Measurements from ENCODE around the gene AFF3. TPM values are rescaled to one million over a fixed set of nuclear protein-coding genes. Genes with fewer than 3 reads are reported as not detected.

Gene AFF3
- total and polyA plus RNA-seq, 4 donors: 4.2 to 90.9 (median 14.6) TPM

GRCh38 chr2:99753505-99753904 lies 388.9 kb downstream of the AFF3 start:
- H3K9me3 ChIP-seq (ENCODE audit: control insufficient read depth in 4 of 4, insufficient read depth in 3 of 4, low read length in 3 of 4): no peaks in the 10 kb centered on the region
- no peak for TF ChIP-seq CTCF (IDR thresholded peaks at IDR 0.05; ENCODE audit: control extremely low read depth, extremely low read depth)
- no peaks in the 10 kb centered on the region for H3K36me3 ChIP-seq (ENCODE audit: control insufficient read depth in 4 of 4, insufficient read depth in 4 of 4, low read length in 4 of 4)
- H3K4me3 ChIP-seq: no peak overlapping the region
- ATAC-seq (ENCODE audit: insufficient read depth, low FRiP score): no peak
- H3K27me3 ChIP-seq (ENCODE audit: control insufficient read depth in 3 of 3, insufficient read depth in 3 of 3, low read length in 2 of 3): no peaks in the 10 kb centered on the region
- no peak for DNase-seq
- 80 to 84% methylated on average over 8 of the region's 8 CpGs for WGBS, 2 donors
- H3K4me1 ChIP-seq (ENCODE audit: control insufficient read depth in 5 of 5, insufficient read depth in 5 of 5, low read length in 5 of 5): peaks cover 0 to 2% (median 0%) of the 10 kb centered on the region in 5 donors
- H3K9ac ChIP-seq (ENCODE audit: insufficient read depth in 1 of 2, low read length in 2 of 2): no peak overlapping the region
- no peak overlapping the region for H3K27ac ChIP-seq (ENCODE audit: low read depth in 1 of 2, low read length in 1 of 2)

DNA sequence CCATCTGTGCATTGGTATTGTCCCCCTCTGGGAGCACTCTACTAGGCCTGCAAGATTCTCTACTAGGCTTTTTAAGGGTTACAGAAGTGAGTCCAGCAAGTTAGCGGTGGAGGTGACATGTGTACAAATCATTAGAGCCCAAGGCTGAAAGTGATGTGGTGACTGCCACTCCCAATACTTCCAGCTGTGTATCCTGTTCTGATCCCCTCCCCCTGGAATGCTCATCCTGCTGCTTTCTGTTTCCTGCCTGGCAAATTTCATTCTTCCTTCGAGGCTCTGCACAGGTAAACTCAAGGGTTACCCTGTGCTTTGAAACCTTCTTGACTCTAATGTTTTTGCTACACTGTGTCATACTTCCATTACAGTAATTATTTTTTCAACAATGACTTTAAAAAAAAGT lies 394.0 kb downstream of the AFF3 start:
- peaks cover 0 to under 1% (median 0%) of the 10 kb centered on the region in 4 donors for H3K36me3 ChIP-seq (ENCODE audit: control insufficient read depth in 4 of 4, insufficient read depth in 4 of 4, low read length in 4 of 4)
- ATAC-seq (ENCODE audit: insufficient read depth, low FRiP score) (no peak), DNase-seq (no peak)
- TF ChIP-seq CTCF (IDR thresholded peaks at IDR 0.05; ENCODE audit: control extremely low read depth, extremely low read depth): no peak
- no peak overlapping the region for H3K4me3 ChIP-seq
- H3K4me1 ChIP-seq (ENCODE audit: control insufficient read depth in 5 of 5, insufficient read depth in 5 of 5, low read length in 5 of 5): peaks cover 0 to 7% (median 0%) of the 10 kb centered on the region in 5 donors
- H3K27ac ChIP-seq (ENCODE audit: low read depth in 1 of 2, low read length in 1 of 2): no peak overlapping the region
- WGBS, 2 donors: 43 to 61% methylated on average over 2 of the region's 2 CpGs
- no peak overlapping the region for H3K9ac ChIP-seq (ENCODE audit: insufficient read depth in 1 of 2, low read length in 2 of 2)
- H3K9me3 ChIP-seq (ENCODE audit: control insufficient read depth in 4 of 4, insufficient read depth in 3 of 4, low read length in 3 of 4): no peaks in the 10 kb centered on the region
- no peaks in the 10 kb centered on the region for H3K27me3 ChIP-seq (ENCODE audit: control insufficient read depth in 3 of 3, insufficient read depth in 3 of 3, low read length in 2 of 3)

DNA sequence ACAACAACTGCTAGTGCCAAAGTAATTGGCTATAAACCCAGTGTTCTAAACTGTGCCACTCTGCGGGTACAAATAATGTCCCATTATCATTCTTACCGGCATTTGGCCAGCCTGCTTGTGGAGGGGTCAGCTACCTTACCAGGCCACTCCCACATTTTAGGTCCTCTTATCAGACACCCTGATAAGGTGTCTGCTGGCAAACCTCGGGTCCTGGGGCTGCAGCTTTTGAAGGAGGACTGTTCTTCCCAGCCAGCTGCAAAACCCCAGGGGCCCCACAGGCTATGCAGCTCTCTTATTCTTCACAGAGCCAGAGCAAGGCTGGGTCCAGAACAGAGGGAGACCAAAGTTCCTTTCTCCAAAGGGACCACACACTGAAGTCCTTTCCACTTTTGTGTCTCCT lies 394.5 kb downstream of the AFF3 start:
- WGBS, 2 donors: 73 to 86% methylated on average over 3 of the region's 3 CpGs
- H3K4me1 ChIP-seq (ENCODE audit: control insufficient read depth in 5 of 5, insufficient read depth in 5 of 5, low read length in 5 of 5): peaks cover 0 to 7% (median 0%) of the 10 kb centered on the region in 5 donors
- no peak for ATAC-seq (ENCODE audit: insufficient read depth, low FRiP score)
- no peak overlapping the region for H3K4me3 ChIP-seq
- peaks cover 0 to 5% (median 1%) of the 10 kb centered on the region in 4 donors for H3K36me3 ChIP-seq (ENCODE audit: control insufficient read depth in 4 of 4, insufficient read depth in 4 of 4, low read length in 4 of 4)
- H3K27me3 ChIP-seq (ENCODE audit: control insufficient read depth in 3 of 3, insufficient read depth in 3 of 3, low read length in 2 of 3): no peaks in the 10 kb centered on the region
- DNase-seq: no peak
- H3K9me3 ChIP-seq (ENCODE audit: control insufficient read depth in 4 of 4, insufficient read depth in 3 of 4, low read length in 3 of 4): peaks cover 0 to 1% (median 0%) of the 10 kb centered on the region in 4 donors
- no peak overlapping the region for H3K9ac ChIP-seq (ENCODE audit: insufficient read depth in 1 of 2, low read length in 2 of 2)
- TF ChIP-seq CTCF (IDR thresholded peaks at IDR 0.05; ENCODE audit: control extremely low read depth, extremely low read depth): no peak
- no peak overlapping the region for H3K27ac ChIP-seq (ENCODE audit: low read depth in 1 of 2, low read length in 1 of 2)

DNA sequence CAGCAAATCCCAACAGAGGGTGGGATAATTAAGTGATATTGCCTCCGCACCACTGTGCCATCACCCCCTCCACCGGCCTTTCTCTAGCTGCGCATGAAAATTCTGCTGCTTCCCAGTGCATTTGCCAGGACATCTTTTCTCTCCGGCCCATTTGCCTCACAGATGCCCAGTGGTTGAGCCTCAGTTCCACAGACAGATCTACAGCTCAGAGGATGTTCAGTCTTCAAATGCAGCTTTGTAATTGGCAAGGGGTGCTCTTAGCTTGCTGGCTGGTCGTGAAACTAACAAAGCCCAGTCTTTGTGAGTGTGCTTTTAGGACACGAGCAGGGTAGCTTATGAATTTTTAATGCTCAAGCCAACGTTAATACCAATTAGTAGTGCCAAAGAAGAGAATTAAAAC lies 399.2 kb downstream of the AFF3 start:
- ATAC-seq (ENCODE audit: insufficient read depth, low FRiP score): no peak
- H3K9me3 ChIP-seq (ENCODE audit: control insufficient read depth in 4 of 4, insufficient read depth in 3 of 4, low read length in 3 of 4): peaks cover 0 to 1% (median 0%) of the 10 kb centered on the region in 4 donors
- no peak overlapping the region for H3K9ac ChIP-seq (ENCODE audit: insufficient read depth in 1 of 2, low read length in 2 of 2)
- peaks cover 0 to 3% (median 0%) of the 10 kb centered on the region in 5 donors for H3K4me1 ChIP-seq (ENCODE audit: control insufficient read depth in 5 of 5, insufficient read depth in 5 of 5, low read length in 5 of 5)
- 96 to 98% methylated on average over 7 of the region's 7 CpGs for WGBS, 2 donors
- no peaks in the 10 kb centered on the region for H3K27me3 ChIP-seq (ENCODE audit: control insufficient read depth in 3 of 3, insufficient read depth in 3 of 3, low read length in 2 of 3)
- no peak for DNase-seq
- no peak for TF ChIP-seq CTCF (IDR thresholded peaks at IDR 0.05; ENCODE audit: control extremely low read depth, extremely low read depth)
- H3K36me3 ChIP-seq (ENCODE audit: control insufficient read depth in 4 of 4, insufficient read depth in 4 of 4, low read length in 4 of 4): peaks cover 0 to 5% (median 3%) of the 10 kb centered on the region in 4 donors
- no peak overlapping the region for H3K27ac ChIP-seq (ENCODE audit: low read depth in 1 of 2, low read length in 1 of 2)
- H3K4me3 ChIP-seq: no peak overlapping the region

All from lung (tissue), 12 donors.